ENCODE data around the gene TLR9.

TLR9 gene

GRCh38 chr3:52246728-52247408, 21.4 kb upstream of the TLR9 start:
- peak; percentile 31 to 50 for DNase-seq

- DNase-seq = no peak
Measured at GRCh38 chr3:52246264-52246620, 20.8 kb upstream of the TLR9 start.

- DNase-seq = peak; percentile 52 to 75
Measured at GRCh38 chr3:52245322-52246263, 20.1 kb upstream of the TLR9 start, which contains the start of gene PPM1M. Gene PPM1M, plus strand, starts transcription at chr3:52245759. Its CDS starts 66 bp downstream, at chr3:52245825.

GRCh38 chr3:52243791-52244628, 18.6 kb upstream of the TLR9 start:
- DNase-seq = peak; percentile 38 to 70

- DNase-seq = no peak
Measured at GRCh38 chr3:52242039-52242438, 16.6 kb upstream of the TLR9 start.

- DNase-seq = peak in 1 of 2 donors; percentile 47
Measured at GRCh38 chr3:52240886-52241370, 15.5 kb upstream of the TLR9 start.

GRCh38 chr3:52240059-52240885, 14.8 kb upstream of the TLR9 start:
- DNase-seq = peak; percentile 63 to 75

- DNase-seq = peak; percentile 84 to 86
Measured at GRCh38 chr3:52238761-52239701, 13.6 kb upstream of the TLR9 start, which contains the start of gene TWF2. Gene TWF2, minus strand, starts transcription at chr3:52239158. Its CDS starts 142 bp downstream, at chr3:52239016.

- no peak for DNase-seq
Measured at GRCh38 chr3:52238193-52238760, 12.8 kb upstream of the TLR9 start.

GRCh38 chr3:52237657-52238172, 12.3 kb upstream of the TLR9 start:
- DNase-seq = peak in 1 of 2 donors; percentile 57

- no peak for DNase-seq
Measured at GRCh38 chr3:52237006-52237656, 11.7 kb upstream of the TLR9 start.

GRCh38 chr3:52236424-52236886, 11.0 kb upstream of the TLR9 start:
- DNase-seq = no peak

- no peak for DNase-seq
Measured at GRCh38 chr3:52234516-52235447, 9.3 kb upstream of the TLR9 start.

GRCh38 chr3:52233968-52234367, 8.5 kb upstream of the TLR9 start:
- DNase-seq = no peak

- DNase-seq = no peak
Measured at GRCh38 chr3:52233108-52233591, 7.7 kb upstream of the TLR9 start.

- DNase-seq = peak in 1 of 2 donors; percentile 50
Measured at GRCh38 chr3:52232279-52233107, 7.0 kb upstream of the TLR9 start.
